NCI-H226 (cell line): Measurements from ENCODE around the gene CATSPERD.
A peak's percentile ranks its signal among the peaks of the same experiment; 100 is the strongest.
"Not testable (repeated sequence)": the region's sequence is repeated elsewhere in the genome, so short reads cannot be mapped to it uniquely, and the experiment has no call there.

Experiments
- DNase-seq: peaks from one replicate; pipeline ENCODE4 v3.0.0-alpha.2; 2015

CATSPERD gene

GRCh38 chr19:5743630-5744029, 23.2 kb downstream of the CATSPERD start:
- no peak for DNase-seq

- DNase-seq: not testable (repeated sequence)
Observed at GRCh38 chr19:5744999-5745398, 24.6 kb downstream of the CATSPERD start.

GRCh38 chr19:5748920-5749319, 28.5 kb downstream of the CATSPERD start:
- not testable (repeated sequence) for DNase-seq

- no peak for DNase-seq
Observed at GRCh38 chr19:5749505-5749904, 29.1 kb downstream of the CATSPERD start.

DNA sequence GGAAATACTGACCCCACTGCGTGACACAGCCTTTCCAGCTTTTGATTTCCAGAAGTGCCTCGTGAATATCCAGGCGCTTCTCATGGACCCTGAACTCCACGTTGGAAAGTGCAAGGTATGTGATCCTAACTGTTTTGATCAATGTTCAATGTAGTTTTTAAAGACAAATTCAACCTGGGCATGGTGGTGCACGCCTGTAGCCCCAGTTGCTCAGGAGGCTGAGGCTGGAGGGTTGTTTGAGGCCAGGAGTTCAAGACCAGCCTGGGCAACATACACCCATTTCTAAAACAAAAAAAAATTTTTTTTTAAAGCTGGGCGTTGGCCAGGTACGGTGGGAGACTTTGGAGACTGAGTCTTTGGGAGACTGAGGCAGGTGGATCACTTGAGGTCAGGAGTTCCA, 31.3 kb downstream of the CATSPERD start:
- DNase-seq: no peak

DNA sequence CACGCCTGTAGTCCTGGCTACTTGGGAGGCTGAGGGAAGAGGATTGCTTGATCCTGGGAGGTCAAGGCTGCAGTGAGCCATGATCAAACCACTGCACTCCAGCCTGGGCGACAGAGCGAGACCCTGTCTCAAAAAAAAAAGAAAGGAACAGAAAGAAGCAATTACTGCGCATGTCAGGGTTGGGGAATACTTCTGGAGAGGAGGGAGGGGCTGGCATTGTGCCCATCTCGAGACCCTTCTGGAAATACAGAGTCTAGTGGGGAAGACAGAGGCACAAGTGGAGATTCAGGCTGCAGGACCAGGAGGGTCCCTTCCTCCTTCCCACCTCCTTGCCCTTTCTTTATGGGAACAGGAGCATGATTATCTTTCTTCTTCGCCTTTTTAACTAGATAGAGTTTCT, 33.3 kb downstream of the CATSPERD start:
- DNase-seq: no peak

DNA sequence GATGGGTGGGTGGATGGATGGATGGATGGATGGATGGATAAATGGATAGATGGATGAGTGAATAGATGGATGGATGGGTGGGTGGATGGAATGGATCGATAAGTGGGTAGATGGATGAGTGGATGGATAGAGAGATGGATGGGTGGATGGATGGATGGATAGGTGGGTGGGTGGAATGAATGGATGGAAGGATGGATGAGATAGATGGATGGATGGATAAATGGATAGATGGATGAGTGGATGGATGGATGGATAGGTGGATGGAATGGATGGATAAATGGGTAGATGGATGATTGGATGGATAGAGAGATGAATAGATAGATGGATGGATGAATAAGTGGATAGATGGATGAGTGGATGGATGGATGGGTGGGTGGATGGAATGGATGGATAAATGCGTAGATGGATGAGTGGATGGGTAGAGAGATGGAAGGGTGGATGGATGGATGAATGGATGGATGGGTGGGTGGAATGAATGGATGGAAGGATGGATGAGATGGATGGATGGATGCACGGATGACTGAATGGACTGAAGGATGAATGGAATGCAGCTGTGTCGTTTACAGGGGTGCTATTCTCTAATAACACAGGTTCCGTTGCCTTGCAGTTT, 42.3 kb downstream of the CATSPERD start:
- DNase-seq: no peak

DNA sequence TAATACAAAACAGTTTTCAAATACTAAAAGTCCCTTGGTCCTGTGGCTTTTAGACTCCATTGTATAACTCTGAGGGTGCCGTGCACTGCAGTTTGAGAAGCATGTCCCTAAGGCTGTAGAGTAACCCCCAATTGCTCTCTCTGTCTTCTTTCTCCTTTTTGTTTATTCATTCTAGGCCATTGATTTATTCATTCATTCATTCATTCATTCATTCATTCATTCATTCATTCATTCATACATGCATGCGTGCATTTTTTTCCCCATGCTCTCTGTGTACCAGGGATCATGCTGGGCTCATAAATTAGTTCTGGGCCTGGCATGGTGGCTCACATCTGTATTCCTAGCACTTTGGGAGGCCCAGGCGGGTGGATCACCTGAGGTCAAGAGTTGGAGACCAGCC, 44.8 kb downstream of the CATSPERD start:
- DNase-seq: no peak

GRCh38 chr19:5767949-5768348, 47.5 kb downstream of the CATSPERD start:
- no peak for DNase-seq

- no peak for DNase-seq
Observed at GRCh38 chr19:5772416-5772815, 52.0 kb downstream of the CATSPERD start.

- no peak for DNase-seq
Observed at GRCh38 chr19:5773276-5773675, 52.8 kb downstream of the CATSPERD start.

GRCh38 chr19:5774921-5775320, 54.5 kb downstream of the CATSPERD start:
- no peak for DNase-seq

- peak; percentile 12 for DNase-seq
Observed at GRCh38 chr19:5775668-5776309, 55.4 kb downstream of the CATSPERD start.

DNA sequence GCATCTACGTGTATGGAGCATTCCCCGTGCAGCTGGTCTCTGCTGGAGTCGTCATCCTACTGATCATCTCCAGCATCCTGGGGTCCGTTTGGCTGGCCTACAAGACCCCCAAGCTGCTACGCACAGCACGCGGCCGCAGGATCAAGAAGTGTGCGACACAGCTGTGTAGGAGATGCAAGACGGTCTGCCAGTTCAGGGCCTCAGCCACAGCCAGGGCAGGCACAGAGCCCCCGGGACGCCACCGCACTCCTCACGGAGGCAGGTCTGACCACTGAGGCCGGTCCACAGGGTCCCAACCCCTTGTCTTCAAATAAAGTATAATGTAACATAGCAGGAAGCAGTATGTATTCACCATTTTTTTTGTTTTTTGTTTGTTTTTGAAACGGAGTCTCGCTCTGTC, 58.0 kb downstream of the CATSPERD start:
- DNase-seq: no peak

DNA sequence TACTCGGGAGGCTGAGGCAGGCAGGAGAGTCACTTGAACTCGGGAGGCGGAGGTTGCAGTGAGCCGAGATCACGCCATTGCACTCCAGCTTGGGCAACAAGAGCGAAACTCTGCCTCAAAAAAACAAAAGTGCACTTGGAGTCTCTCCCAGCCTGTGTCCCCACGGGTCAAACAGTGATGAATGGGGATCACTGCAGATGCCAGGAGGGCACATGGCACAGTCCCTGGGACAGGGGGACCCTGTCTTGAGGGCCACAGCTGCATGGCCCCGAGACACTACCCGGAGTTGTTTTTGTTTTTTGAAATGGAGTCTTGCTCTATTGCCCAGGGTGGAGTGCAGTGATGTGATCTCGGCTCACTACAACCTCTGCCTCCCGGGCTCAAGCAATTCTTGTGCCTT, 60.5 kb downstream of the CATSPERD start:
- DNase-seq: not testable (repeated sequence)

DNA sequence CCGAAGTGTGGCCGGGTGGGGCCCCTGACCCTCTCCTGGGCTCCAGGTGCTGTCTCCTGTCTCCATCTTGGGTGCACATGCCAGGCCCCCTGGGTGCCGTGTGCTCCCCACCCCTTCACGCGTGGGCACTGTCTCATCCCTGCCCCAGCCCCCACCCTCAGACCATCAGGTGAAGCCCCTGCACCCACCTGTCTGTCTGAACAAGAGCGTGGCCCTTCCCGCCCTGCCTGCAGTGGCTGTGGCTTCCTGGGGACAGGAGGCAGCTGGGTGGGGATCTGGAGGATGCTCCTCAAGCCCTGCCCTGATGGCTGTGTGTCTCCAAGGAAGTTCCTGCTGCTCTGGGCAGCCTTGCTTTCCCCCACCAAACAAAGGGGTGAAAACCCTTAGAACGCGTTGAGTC, 61.9 kb downstream of the CATSPERD start:
- DNase-seq: no peak

- DNase-seq: no peak
Observed at GRCh38 chr19:5782945-5783919, 62.8 kb downstream of the CATSPERD start.

- no peak for DNase-seq
Observed at GRCh38 chr19:5784581-5785147, 64.2 kb downstream of the CATSPERD start, which contains the start of gene PRR22. TSS of gene PRR22 (minus strand) at chr19:5784746. CDS start at chr19:5784660, 86 bp downstream.

DNA sequence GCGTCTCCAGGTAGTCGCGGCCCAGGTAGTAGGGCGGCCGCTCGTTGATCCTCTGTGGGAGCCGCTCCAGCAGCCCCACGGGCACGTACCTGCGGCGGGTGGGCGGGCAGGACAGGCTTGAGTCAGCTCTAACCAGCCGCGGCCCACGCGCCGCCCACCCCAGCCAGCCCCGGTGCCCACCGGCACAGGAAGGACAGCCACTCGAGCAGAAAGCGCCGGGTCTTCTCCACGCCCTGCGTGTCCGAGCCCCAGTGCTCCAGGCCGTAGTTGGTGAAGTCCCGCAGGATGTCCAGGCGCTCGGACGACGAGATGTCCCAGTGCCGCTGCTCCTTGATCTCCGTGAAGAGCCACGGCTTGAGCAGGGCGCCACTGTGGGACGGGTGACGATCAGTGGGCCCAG, 65.0 kb downstream of the CATSPERD start:
- no peak for DNase-seq

DNA sequence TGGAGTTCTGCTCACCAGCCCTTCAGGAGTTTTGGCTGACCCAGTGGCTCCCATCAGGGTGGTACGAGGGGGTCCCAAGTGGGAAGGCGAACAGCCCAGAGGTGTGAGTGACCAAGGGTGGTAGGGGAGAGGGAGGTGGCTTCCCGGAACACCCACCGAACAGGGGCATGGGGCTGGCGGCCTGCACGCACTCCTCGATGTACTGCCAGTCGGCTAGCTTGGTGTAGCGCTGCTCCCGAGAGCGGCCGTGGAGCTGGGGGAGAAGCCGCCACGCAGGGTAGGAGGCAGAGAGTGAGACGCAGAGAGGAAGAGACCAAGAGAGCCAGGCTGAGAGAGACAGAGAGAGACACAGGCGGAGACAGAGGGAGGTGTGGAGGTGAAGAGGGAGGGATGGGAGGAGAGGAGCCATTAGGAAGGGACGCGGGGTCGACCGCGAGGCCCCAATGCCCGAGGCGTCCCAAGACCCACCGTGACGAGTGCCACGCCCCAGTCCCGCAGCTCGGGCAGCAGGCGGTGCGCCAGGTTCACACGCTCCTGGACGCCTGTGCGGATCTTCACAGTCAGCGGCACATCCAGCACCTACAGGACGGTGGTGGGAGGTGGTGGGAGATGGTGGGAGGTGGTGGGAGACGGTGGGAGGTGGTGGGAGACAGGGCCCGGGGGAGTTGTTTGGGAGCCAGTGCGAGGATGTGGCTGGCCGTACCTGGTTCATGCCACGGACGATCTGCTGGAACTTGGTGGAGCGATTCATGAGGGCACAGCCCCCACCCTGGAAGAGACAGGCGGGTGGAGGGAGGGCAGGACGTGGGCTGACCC, 66.4 kb downstream of the CATSPERD start:
- no peak for DNase-seq

GRCh38 chr19:5787409-5788182, 67.2 kb downstream of the CATSPERD start:
- DNase-seq: no peak

GRCh38 chr19:5788422-5788821, 68.0 kb downstream of the CATSPERD start:
- DNase-seq: no peak
